Sigmoid colon (tissue), 7 donors: ENCODE measurements around the gene RASA4B. TPM values are rescaled to one million over a fixed set of nuclear protein-coding genes. Genes with fewer than 3 reads are reported as not detected.
A peak's percentile ranks its signal among the peaks of the same experiment; 100 is the strongest.

Experiments used
- DNase-seq: peaks from one replicate; pipeline ENCODE4 v3.0.0-alpha.2; 2019
- H3K27ac ChIP-seq, 4 donors: fragments of 200-600 bp; sonication (generic); one replicate each; pipeline ENCODE4 v1.5.1; 2016 to 2019; ENCODE audit warnings: mild to moderate bottlenecking in 1 of 4
- H3K27me3 ChIP-seq, 3 donors: fragments of 200-600 bp; sonication (generic); one replicate each; pipeline ENCODE4 v1.5.1; 2019; ENCODE audit warnings: mild to moderate bottlenecking in 1 of 3
- H3K36me3 ChIP-seq, 4 donors: fragments of 200-600 bp; sonication (generic); one replicate each; pipeline ENCODE4 v1.5.1; 2016 to 2019
- H3K4me1 ChIP-seq, 4 donors: fragments of 200-600 bp; sonication (generic); one replicate each; pipeline ENCODE4 v1.5.1; 2017 to 2019
- H3K4me3 ChIP-seq, 4 donors: fragments of 200-600 bp; sonication (generic); one replicate each; pipeline ENCODE4 v1.5.1; 2017 to 2019; ENCODE audit warnings: mild to moderate bottlenecking in 2 of 4, moderate library complexity in 1 of 4
- H3K9me3 ChIP-seq, 4 donors: fragments of 200-600 bp in 3 of 4; sonication (generic) in 3 of 4; one replicate each; pipeline versions ENCODE4 v1.5.1 to v1.6.1; 2013 to 2019
- EP300 ChIP-seq, 4 donors: sonication (generic); formaldehyde crosslinking; IDR thresholded peaks; one replicate each; pipeline ENCODE4 v1.6.1; 2017; ENCODE audit warnings: antibody characterized with exemption in 4 of 4
- POLR2A ChIP-seq, 2 donors: fragments of 450-650 bp; IDR thresholded peaks; one replicate each; pipeline ENCODE4 v1.6.1; 2016; ENCODE audit warnings: antibody characterized with exemption in 2 of 2, mild to moderate bottlenecking in 2 of 2, moderate library complexity in 2 of 2
- POLR2AphosphoS5 ChIP-seq, 4 donors: sonication (generic); formaldehyde crosslinking; IDR thresholded peaks; one replicate each; pipeline ENCODE4 v1.6.1; 2017; ENCODE audit warnings: antibody characterized with exemption in 4 of 4
- WGBS, 2 donors: extraction: QIAGEN DNeasy Blood & Tissue Kit; methylation state at CpG; one replicate each; pipeline ENCODE4 v1.1.7; 2013; 5-methylcytosine and 5-hydroxymethylcytosine counted together
- intact Hi-C: fragments of 100-400 bp; cut with DNase I; formaldehyde crosslinking; loops from one replicate; pipeline ENCODE4 v1.15.1; 2023
- polyA plus RNA-seq, 3 donors: library from polyadenylated mRNA; stranded (reverse); fragments of 200-250 nt; gene quantifications; one replicate each; pipeline ENCODE4 v1.2.3, GENCODE V29; 2013
- total RNA-seq, 4 donors: library from RNA; depleted of rRNA; stranded (reverse); fragments of >200 nt; gene quantifications; one replicate each; pipeline ENCODE4 v1.1.0, GENCODE V29; 2016
- TF ChIP-seq, protein P1 (sequence below), 4 experiments: fragments of 450-650 bp in 3 of 4; fragments of 200-600 bp in 1 of 4; IDR thresholded peaks; one replicate each; pipeline ENCODE4 v1.5.1; 2016 to 2019; ENCODE audit warnings: antibody characterized with exemption in 4 of 4, mild to moderate bottlenecking in 3 of 4, moderate library complexity in 2 of 4
- donor health status: healthy with polysubstance abuse.
- donor health status: Bipolar disorder and iron deficiency.
- donor health status: healthy.

The RASA4B gene
- total and polyA plus RNA-seq, 7 donors = 2.5 to 39.1 (median 16.6) TPM

DNA sequence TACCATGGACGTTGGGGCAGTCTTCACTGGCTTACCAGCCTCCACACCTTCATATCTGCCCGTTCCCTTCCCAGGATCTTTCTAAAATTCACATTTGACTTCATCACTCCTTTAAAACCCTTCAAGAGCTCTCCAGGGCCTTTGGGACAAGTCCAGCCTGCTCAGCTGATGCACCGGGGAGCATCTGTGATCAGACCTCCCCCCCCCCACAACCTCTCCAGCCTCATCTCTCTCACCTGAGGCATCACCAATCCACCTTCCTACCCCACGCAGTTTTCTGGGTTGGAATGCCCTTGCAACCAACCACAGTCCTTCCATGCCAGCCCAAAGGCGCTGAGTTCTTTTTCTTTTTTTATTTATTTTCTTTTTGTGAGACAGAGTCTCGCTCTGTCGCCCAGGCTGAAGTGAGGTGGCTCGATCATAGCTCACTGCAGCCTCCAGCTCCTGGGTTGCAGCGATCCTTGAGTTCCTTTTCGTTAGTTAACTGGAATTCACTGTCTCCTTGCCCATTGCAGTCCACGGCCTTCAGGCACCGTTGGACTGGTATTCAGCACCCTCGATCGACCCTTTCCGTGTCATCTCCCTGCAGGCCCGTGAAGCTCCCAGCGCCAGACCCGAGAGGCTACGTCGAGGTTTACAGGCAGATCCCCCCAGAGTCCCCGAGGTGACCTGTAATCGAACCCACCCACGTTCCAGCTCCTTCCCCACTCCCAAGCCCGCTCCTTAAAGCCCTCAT is 53.6 kb downstream of the RASA4B start:
- intact Hi-C loops = no loop called here
- TF ChIP-seq POLR2AphosphoS5 (IDR thresholded peaks at IDR 0.05) (no peak), POLR2A (IDR thresholded peaks at IDR 0.05) (no peak), EP300 (IDR thresholded peaks at IDR 0.05) (no peak)
- TF ChIP-seq, protein P1, sequence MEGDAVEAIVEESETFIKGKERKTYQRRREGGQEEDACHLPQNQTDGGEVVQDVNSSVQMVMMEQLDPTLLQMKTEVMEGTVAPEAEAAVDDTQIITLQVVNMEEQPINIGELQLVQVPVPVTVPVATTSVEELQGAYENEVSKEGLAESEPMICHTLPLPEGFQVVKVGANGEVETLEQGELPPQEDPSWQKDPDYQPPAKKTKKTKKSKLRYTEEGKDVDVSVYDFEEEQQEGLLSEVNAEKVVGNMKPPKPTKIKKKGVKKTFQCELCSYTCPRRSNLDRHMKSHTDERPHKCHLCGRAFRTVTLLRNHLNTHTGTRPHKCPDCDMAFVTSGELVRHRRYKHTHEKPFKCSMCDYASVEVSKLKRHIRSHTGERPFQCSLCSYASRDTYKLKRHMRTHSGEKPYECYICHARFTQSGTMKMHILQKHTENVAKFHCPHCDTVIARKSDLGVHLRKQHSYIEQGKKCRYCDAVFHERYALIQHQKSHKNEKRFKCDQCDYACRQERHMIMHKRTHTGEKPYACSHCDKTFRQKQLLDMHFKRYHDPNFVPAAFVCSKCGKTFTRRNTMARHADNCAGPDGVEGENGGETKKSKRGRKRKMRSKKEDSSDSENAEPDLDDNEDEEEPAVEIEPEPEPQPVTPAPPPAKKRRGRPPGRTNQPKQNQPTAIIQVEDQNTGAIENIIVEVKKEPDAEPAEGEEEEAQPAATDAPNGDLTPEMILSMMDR (IDR thresholded peaks at IDR 0.05) = no peak

DNA sequence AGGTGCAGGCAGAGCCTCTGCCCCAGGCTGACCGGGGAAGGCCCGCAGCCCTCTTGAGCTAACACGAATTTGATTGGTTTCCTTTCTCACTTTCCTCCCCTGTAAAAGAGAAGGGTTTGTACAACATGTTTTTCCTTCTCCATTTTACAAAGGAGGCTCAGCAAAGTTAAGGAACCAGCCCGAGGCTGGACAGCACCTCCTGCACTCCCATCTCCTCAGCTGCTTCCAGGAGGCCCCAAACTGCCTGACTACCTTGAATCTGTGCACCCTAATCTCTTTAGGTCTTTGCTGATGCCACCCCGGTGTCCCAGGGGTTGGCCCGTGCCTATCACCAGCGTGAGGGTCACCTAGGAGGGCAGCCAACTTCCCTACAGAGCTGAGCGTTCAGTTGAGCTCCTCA is 57.1 kb downstream of the RASA4B start:
- intact Hi-C loops = no loop called here
- Histone ChIP-seq H3K36me3 (peaks cover 7 to 41% (median 29%) of the 10 kb centered on the region in 4 donors), H3K27ac (no peak overlapping the region), H3K9me3 (no peaks in the 10 kb centered on the region), H3K4me1 (peaks cover 0 to 12% (median 11%) of the 10 kb centered on the region in 4 donors), H3K27me3 (no peaks in the 10 kb centered on the region), H3K4me3 (no peak overlapping the region)
- no peak for DNase-seq
- WGBS, 2 donors = 90 to 91% methylated on average over 8 of the region's 8 CpGs
- TF ChIP-seq, protein P1 (IDR thresholded peaks at IDR 0.05) = no peak
- TF ChIP-seq EP300 (IDR thresholded peaks at IDR 0.05) (no peak), POLR2A (IDR thresholded peaks at IDR 0.05) (no peak), POLR2AphosphoS5 (IDR thresholded peaks at IDR 0.05) (no peak)

More for the DNA sequence above, 53.6 kb downstream of the RASA4B start:
- 9 to 15% methylated on average over 24 of the region's 24 CpGs for WGBS, 2 donors
- peaks cover 0 to 23% (median 19%) of the 10 kb centered on the region in 4 donors for H3K4me1 ChIP-seq
- no peak for DNase-seq
- H3K4me3 ChIP-seq = peak overlapping the region; percentile 72 to 99 (median 92)
- H3K27ac ChIP-seq = peak overlapping the region; percentile 73 to 82 (median 78)
- H3K27me3 ChIP-seq = no peaks in the 10 kb centered on the region
- H3K36me3 ChIP-seq = peaks cover 0 to 12% (median 3%) of the 10 kb centered on the region in 4 donors
- H3K9me3 ChIP-seq = no peaks in the 10 kb centered on the region

DNA sequence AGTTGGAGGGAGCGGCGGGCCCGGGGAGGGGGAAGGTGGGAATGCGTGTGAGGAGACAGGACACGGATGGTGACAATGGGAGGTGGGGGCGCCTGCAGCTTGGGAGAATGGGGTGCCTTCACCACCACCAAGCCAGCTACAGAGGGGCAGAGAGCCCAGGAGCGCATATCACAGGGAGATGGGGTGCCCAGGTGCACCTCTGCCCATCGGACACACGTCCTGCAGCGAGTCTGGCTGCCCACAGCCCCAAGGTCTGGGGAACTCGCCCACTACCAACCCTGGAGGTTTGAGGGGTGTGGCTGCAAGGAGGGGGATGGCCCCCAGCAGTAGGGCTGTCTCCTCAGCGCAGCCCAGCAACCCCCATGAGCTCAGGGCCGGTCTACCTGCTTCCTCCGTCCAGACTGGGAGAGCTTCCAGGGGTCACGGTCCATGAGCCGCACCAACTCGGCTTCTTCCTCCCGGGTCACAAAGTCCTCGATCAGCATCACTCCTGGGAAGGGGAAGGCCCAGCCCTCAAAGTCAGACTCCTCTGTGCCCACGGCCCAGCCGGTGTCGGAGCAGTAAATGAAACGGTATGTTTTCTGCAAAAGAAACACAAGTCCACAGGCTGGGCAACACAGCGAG is 58.2 kb downstream of the RASA4B start:
- Histone ChIP-seq H3K9me3 (no peaks in the 10 kb centered on the region), H3K4me1 (peaks cover 0 to 11% (median 9%) of the 10 kb centered on the region in 4 donors), H3K27ac (no peak overlapping the region), H3K4me3 (no peak overlapping the region), H3K27me3 (no peaks in the 10 kb centered on the region), H3K36me3 (peaks cover 7 to 43% (median 29%) of the 10 kb centered on the region in 4 donors)
- 97% methylated on average over 24 of the region's 24 CpGs for WGBS, 2 donors
- TF ChIP-seq POLR2A (IDR thresholded peaks at IDR 0.05) = no peak
- no peak for TF ChIP-seq POLR2AphosphoS5 (IDR thresholded peaks at IDR 0.05)
- no peak for TF ChIP-seq EP300 (IDR thresholded peaks at IDR 0.05)
- TF ChIP-seq, protein P1 (IDR thresholded peaks at IDR 0.05) = no peak
- DNase-seq = no peak
- intact Hi-C loops = no loop called here

- no peak overlapping the region for H3K4me3 ChIP-seq
- DNase-seq = no peak
- WGBS, 2 donors = 96% methylated on average over 40 of the region's 40 CpGs
- H3K27ac ChIP-seq = no peak overlapping the region
- H3K27me3 ChIP-seq = no peaks in the 10 kb centered on the region
- H3K9me3 ChIP-seq = no peaks in the 10 kb centered on the region
- no peak for TF ChIP-seq EP300 (IDR thresholded peaks at IDR 0.05)
- TF ChIP-seq POLR2AphosphoS5 (IDR thresholded peaks at IDR 0.05) = no peak
- TF ChIP-seq, protein P1 (IDR thresholded peaks at IDR 0.05) = no peak
- TF ChIP-seq POLR2A (IDR thresholded peaks at IDR 0.05) = no peak
- intact Hi-C loops = no loop called here
- H3K4me1 ChIP-seq = no peaks in the 10 kb centered on the region
- peaks cover 7 to 43% (median 29%) of the 10 kb centered on the region in 4 donors for H3K36me3 ChIP-seq
These were observed 60.1 kb downstream of the RASA4B start for GRCh38 chr7:102457352-102457924.
